K562 (cell line): Measurements from ENCODE around the gene TMIGD2. TPM values are rescaled to one million over a fixed set of nuclear protein-coding genes. Genes with fewer than 3 reads are reported as not detected.

Experiments
- ATF1 ChIP-seq, 2 experiments: fragments of 450-650 bp in 1 of 2; IDR thresholded peaks; 2 replicates each; pipeline ENCODE4 v1.6.1; 2016; ENCODE audit warnings: missing compliant biosample characterization in 1 of 2, missing genetic modification characterization in 1 of 2
- CBFB ChIP-seq: sonication (generic); formaldehyde crosslinking; IDR thresholded peaks from 2 replicates; pipeline ENCODE4 v1.4.0; 2020; ENCODE audit warnings: mild to moderate bottlenecking, missing genetic modification reagents
- CHD1 ChIP-seq: fragments of 200-600 bp; sonication (generic); IDR thresholded peaks from one replicate; pipeline ENCODE4 v1.6.1; 2012; ENCODE audit warnings: mild to moderate bottlenecking, moderate library complexity, low read length, inconsistent platforms
- ETS2 ChIP-seq: IDR thresholded peaks from 2 replicates; pipeline ENCODE4 v1.6.1; 2016; ENCODE audit warnings: borderline replicate concordance, missing genetic modification characterization, mild to moderate bottlenecking, moderate library complexity, missing compliant biosample characterization; ENCODE audit not compliant: poor library complexity, severe bottlenecking
- FOXK2 ChIP-seq, 2 experiments: fragments of 450-650 bp; IDR thresholded peaks in 1 of 2; conservative IDR thresholded peaks in 1 of 2; 2 replicates each; pipeline ENCODE4 v1.6.1; 2016; ENCODE audit warnings: low read depth in 2 of 2, mild to moderate bottlenecking in 1 of 2
- FOXM1 ChIP-seq, 2 experiments: fragments of 450-650 bp in 1 of 2; sonication (generic) in 1 of 2; formaldehyde crosslinking in 1 of 2; IDR thresholded peaks; 2 replicates each; pipeline versions ENCODE4 v1.6.1 to v1.9.0; 2017 to 2022; ENCODE audit warnings: low read depth in 2 of 2, mild to moderate bottlenecking in 2 of 2, missing genetic modification reagents in 1 of 2, moderate library complexity in 1 of 2
- GTF2E2 ChIP-seq: fragments of 200-800 bp; sonication (Bioruptor generic); IDR thresholded peaks from 2 replicates; pipeline ENCODE4 v1.6.1; 2016; ENCODE audit warnings: missing genetic modification characterization, missing compliant biosample characterization
- KLF10 ChIP-seq: fragments of 250-450 bp; sonication (Bioruptor Pico); IDR thresholded peaks from 2 replicates; pipeline ENCODE4 v1.6.1; 2021; ENCODE audit warnings: matching md5 sums
- PHF21A ChIP-seq: fragments of 450-650 bp; IDR thresholded peaks from 2 replicates; pipeline ENCODE4 v1.6.1; 2017; ENCODE audit warnings: low read depth, borderline replicate concordance
- PTRF ChIP-seq: fragments of 450-650 bp; IDR thresholded peaks from 2 replicates; pipeline ENCODE4 v1.6.1; 2016; ENCODE audit warnings: mild to moderate bottlenecking, missing genetic modification characterization, missing compliant biosample characterization
- RNF2 ChIP-seq: sonication (generic); IDR thresholded peaks from 2 replicates; pipeline ENCODE4 v1.6.1; 2016
- TAF7 ChIP-seq: fragments of 450-650 bp; IDR thresholded peaks from 2 replicates; pipeline ENCODE4 v1.6.1; 2016; ENCODE audit warnings: missing genetic modification characterization, missing compliant biosample characterization
- YY1 ChIP-seq, 3 experiments: IDR thresholded peaks; 2 replicates each; pipeline ENCODE4 v1.6.1; 2011; ENCODE audit warnings: low read length in 2 of 3, mild to moderate bottlenecking in 2 of 3, moderate library complexity in 2 of 3, borderline replicate concordance in 1 of 3, control low read depth in 1 of 3, low read depth in 1 of 3; ENCODE audit not compliant: insufficient read depth in 3 of 3, insufficient replicate concordance in 2 of 3, control insufficient read depth in 1 of 3, insufficient read length in 1 of 3; ENCODE audit errors: extremely low read depth in 1 of 3
- ZNF239 ChIP-seq: fragments of 250-450 bp; sonication (Bioruptor Pico); IDR thresholded peaks from 2 replicates; pipeline ENCODE4 v1.4.0; 2020; ENCODE audit warnings: mild to moderate bottlenecking
- ZNF311 ChIP-seq: fragments of 250-450 bp; sonication (Bioruptor Pico); IDR thresholded peaks from 2 replicates; pipeline ENCODE4 v1.4.0; 2020; ENCODE audit warnings: mild to moderate bottlenecking, moderate library complexity
- ZNF347 ChIP-seq: fragments of 450-650 bp; formaldehyde crosslinking; IDR thresholded peaks from 2 replicates; pipeline ENCODE4 v1.4.0; 2020; ENCODE audit warnings: low read depth, mild to moderate bottlenecking, moderate library complexity
- ZNF57 ChIP-seq: fragments of 450-650 bp; formaldehyde crosslinking; IDR thresholded peaks from 2 replicates; pipeline ENCODE4 v1.4.0; 2020; ENCODE audit warnings: mild to moderate bottlenecking, moderate library complexity
- ZNF696 ChIP-seq: fragments of 250-450 bp; sonication (Bioruptor Pico); conservative IDR thresholded peaks from 2 replicates; pipeline ENCODE4 v1.4.0; 2020; ENCODE audit warnings: mild to moderate bottlenecking, moderate library complexity
- polyA plus RNA-seq, 8 experiments: library from polyadenylated mRNA; depleted of rRNA in 4 of 8; stranded (reverse) in 5 of 8; unstranded in 3 of 8; fragments of >200 nt; fragmentation: Nextera tagmentation in 2 of 8; fragmentation: Illumina TruSeq in 1 of 8; extraction: Ambion mirVana in 2 of 8; extraction: Trizol in 1 of 8; gene quantifications; 2 replicates each; pipeline versions ENCODE4 v1.2.1 to v1.2.3, GENCODE V29; 2011 to 2014; ENCODE audit warnings: inconsistent platforms in 1 of 8, missing spikeins in 1 of 8
- total RNA-seq, 7 experiments: library from RNA; depleted of rRNA in 6 of 7; stranded (reverse); fragments of >200 nt in 6 of 7; fragmentation: Illumina TruSeq in 2 of 7; extraction: Trizol in 2 of 7; gene quantifications; 2 replicates each; pipeline versions ENCODE4 v1.2.1 to v1.2.3, GENCODE V29; 2011 to 2021; ENCODE audit warnings: low replicate concordance in 1 of 7
- TF ChIP-seq, protein P1 (sequence below): fragments of 250-450 bp; sonication (Bioruptor Pico); IDR thresholded peaks from 2 replicates; pipeline ENCODE4 v1.8.0; 2022; ENCODE audit warnings: inconsistent platforms
- TF ChIP-seq, protein P2 (sequence below): fragments of 450-650 bp; formaldehyde crosslinking; IDR thresholded peaks from 2 replicates; pipeline ENCODE4 v1.4.0; 2020; ENCODE audit warnings: mild to moderate bottlenecking, mixed read lengths
- TF ChIP-seq, protein P3 (sequence below): sonication (generic); formaldehyde crosslinking; IDR thresholded peaks from 2 replicates; pipeline ENCODE4 v1.8.0; 2022; ENCODE audit warnings: mild to moderate bottlenecking, missing genetic modification reagents, borderline replicate concordance

TMIGD2 gene
- total and polyA plus RNA-seq, 9 of the 15 experiments (the other 6 are each of a cell fraction or from before 2014, with no cell fraction given), result not detected

DNA sequence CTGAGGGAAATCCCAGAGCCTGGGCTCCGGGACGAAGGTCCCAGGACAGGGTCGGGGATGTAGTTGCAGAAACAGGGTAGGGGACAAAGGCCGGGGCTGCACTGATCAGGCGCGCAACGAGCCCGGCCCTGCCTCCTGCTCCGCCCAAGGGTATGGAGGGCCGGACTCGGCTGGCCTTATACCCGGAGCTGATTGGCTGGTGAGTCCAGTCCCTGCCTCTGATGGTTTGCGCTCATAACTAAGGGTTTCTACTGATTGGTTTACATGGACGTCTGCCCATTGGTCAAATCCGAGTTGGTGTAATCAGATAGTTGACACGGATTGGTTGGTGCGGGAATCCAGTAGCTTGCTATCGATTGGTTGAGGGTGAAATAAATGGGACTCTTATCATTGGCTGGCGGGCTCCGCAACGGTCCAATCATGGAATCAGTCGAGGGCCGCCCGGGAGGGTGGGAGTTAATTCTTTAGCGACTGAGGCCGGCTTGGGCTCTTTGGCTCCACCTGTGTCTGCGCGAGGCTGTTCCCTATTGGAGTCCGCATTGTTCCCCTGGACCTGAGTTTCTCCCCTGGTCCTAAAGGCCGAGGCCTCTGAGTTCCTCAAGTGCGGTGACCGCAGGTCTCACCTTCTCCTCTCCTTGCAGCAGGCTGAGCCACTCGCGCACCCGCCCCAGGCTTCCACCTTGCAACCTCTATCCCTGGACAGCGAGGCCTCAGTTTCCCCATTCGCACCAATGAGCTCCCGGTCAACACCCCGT lies 40.6 kb upstream of the TMIGD2 start (continued):
- TF ChIP-seq, protein P1, sequence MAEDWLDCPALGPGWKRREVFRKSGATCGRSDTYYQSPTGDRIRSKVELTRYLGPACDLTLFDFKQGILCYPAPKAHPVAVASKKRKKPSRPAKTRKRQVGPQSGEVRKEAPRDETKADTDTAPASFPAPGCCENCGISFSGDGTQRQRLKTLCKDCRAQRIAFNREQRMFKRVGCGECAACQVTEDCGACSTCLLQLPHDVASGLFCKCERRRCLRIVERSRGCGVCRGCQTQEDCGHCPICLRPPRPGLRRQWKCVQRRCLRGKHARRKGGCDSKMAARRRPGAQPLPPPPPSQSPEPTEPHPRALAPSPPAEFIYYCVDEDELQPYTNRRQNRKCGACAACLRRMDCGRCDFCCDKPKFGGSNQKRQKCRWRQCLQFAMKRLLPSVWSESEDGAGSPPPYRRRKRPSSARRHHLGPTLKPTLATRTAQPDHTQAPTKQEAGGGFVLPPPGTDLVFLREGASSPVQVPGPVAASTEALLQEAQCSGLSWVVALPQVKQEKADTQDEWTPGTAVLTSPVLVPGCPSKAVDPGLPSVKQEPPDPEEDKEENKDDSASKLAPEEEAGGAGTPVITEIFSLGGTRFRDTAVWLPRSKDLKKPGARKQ, result no peak
- TF ChIP-seq ZNF239 (0 out of 2 replicates have a peak, but pooled peaks have one; percentile 31), ZNF347 (no peak), FOXM1 (IDR thresholded peaks at IDR 0.05; ENCODE audit: low read depth) (peak; percentile 73), FOXM1 (CRISPR knock-in tag; IDR thresholded peaks at IDR 0.05; ENCODE audit: low read depth) (0 out of 2 replicates have a peak, but pooled peaks have one; percentile 51), FOXK2 (conservative IDR thresholded peaks at IDR 0.05 in 1 of 2, IDR thresholded peaks at IDR 0.05 in 1 of 2; ENCODE audit: low read depth in 2 of 2) (0 out of 4 replicates have a peak, but pooled peaks of 1 of the 2 experiments have one; percentile 5), CBFB (CRISPR knock-in tag) (0 out of 2 replicates have a peak, but pooled peaks have one; percentile 22), ZNF57 (CRISPR knock-in tag) (no peak), CHD1 (peak; percentile 86), GTF2E2 (peak; percentile 19; the same call in 1 of the 2 replicates), PHF21A (peak; percentile 13; the same call in 1 of the 2 replicates), YY1 (IDR thresholded peaks at IDR 0.05; ENCODE audit: borderline replicate concordance in 1 of 3, control insufficient read depth in 1 of 3, extremely low read depth in 1 of 3, insufficient read depth in 3 of 3, insufficient read length in 1 of 3, insufficient replicate concordance in 2 of 3, low read depth in 1 of 3, low read length in 2 of 3) (peak in 1 of 3 experiments; percentile 43), ATF1 (CRISPR knock-in tag; IDR thresholded peaks at IDR 0.05) (no peak), ATF1 (tag; IDR thresholded peaks at IDR 0.05) (peak; percentile 93), ZNF696 (CRISPR knock-in tag) (no peak), KLF10 (no peak), RNF2 (peak; percentile 61; the same call in 1 of the 2 replicates), TAF7 (tag) (peak; percentile 75), ETS2 (no peak), PTRF (peak; percentile 89), ZNF311 (peak; percentile 96)
- TF ChIP-seq, protein P2, sequence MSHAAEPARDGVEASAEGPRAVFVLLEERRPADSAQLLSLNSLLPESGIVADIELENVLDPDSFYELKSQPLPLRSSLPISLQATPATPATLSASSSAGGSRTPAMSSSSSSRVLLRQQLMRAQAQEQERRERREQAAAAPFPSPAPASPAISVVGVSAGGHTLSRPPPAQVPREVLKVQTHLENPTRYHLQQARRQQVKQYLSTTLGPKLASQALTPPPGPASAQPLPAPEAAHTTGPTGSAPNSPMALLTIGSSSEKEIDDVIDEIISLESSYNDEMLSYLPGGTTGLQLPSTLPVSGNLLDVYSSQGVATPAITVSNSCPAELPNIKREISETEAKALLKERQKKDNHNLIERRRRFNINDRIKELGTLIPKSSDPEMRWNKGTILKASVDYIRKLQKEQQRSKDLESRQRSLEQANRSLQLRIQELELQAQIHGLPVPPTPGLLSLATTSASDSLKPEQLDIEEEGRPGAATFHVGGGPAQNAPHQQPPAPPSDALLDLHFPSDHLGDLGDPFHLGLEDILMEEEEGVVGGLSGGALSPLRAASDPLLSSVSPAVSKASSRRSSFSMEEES (CRISPR knock-in tag), result no peak
- TF ChIP-seq, protein P3, sequence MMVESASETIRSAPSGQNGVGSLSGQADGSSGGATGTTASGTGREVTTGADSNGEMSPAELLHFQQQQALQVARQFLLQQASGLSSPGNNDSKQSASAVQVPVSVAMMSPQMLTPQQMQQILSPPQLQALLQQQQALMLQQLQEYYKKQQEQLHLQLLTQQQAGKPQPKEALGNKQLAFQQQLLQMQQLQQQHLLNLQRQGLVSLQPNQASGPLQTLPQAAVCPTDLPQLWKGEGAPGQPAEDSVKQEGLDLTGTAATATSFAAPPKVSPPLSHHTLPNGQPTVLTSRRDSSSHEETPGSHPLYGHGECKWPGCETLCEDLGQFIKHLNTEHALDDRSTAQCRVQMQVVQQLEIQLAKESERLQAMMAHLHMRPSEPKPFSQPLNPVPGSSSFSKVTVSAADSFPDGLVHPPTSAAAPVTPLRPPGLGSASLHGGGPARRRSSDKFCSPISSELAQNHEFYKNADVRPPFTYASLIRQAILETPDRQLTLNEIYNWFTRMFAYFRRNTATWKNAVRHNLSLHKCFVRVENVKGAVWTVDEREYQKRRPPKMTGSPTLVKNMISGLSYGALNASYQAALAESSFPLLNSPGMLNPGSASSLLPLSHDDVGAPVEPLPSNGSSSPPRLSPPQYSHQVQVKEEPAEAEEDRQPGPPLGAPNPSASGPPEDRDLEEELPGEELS (CRISPR knock-in tag), result 0 out of 2 replicates have a peak, but pooled peaks have one; percentile 56
